Suprapubic skin (tissue), 4 donors: Measurements from ENCODE around the gene FNDC3A. TPM values are rescaled to one million over a fixed set of nuclear protein-coding genes. Genes with fewer than 3 reads are reported as not detected.
"Not testable (repeated sequence)": the region's sequence is repeated elsewhere in the genome, so short reads cannot be mapped to it uniquely, and the experiment has no call there.

Experiments used
- DNase-seq, 2 donors: peaks; one replicate each; pipeline ENCODE4 v3.0.0-alpha.2; 2019; ENCODE audit warnings: low spot score in 2 of 2
- H3K27ac ChIP-seq: fragments of 200-600 bp; sonication (generic); one replicate; pipeline ENCODE4 v1.5.1; 2019
- H3K27me3 ChIP-seq: fragments of 200-600 bp; sonication (generic); one replicate; pipeline ENCODE4 v1.5.1; 2019
- H3K36me3 ChIP-seq: fragments of 200-600 bp; sonication (generic); one replicate; pipeline ENCODE4 v1.5.1; 2019
- H3K4me1 ChIP-seq: fragments of 200-600 bp; sonication (generic); one replicate; pipeline ENCODE4 v1.5.1; 2019
- H3K4me3 ChIP-seq: fragments of 200-600 bp; sonication (generic); one replicate; pipeline ENCODE4 v1.5.1; 2019; ENCODE audit warnings: mild to moderate bottlenecking
- H3K9me3 ChIP-seq: fragments of 200-600 bp; sonication (generic); one replicate; pipeline ENCODE4 v1.5.1; 2019
- EP300 ChIP-seq: sonication (generic); formaldehyde crosslinking; IDR thresholded peaks from one replicate; pipeline ENCODE4 v1.6.1; 2017; ENCODE audit warnings: antibody characterized with exemption
- POLR2A ChIP-seq, 2 donors: fragments of 450-650 bp; IDR thresholded peaks; one replicate each; pipeline ENCODE4 v1.6.1; 2017; ENCODE audit warnings: antibody characterized with exemption in 2 of 2, mild to moderate bottlenecking in 2 of 2, moderate library complexity in 2 of 2
- POLR2AphosphoS5 ChIP-seq, 3 donors: sonication (generic); formaldehyde crosslinking; IDR thresholded peaks; one replicate each; pipeline ENCODE4 v1.6.1; 2017; ENCODE audit warnings: antibody characterized with exemption in 3 of 3
- WGBS: methylation state at CpG from one replicate; pipeline ENCODE4 v1.1.5; 2018; 5-methylcytosine and 5-hydroxymethylcytosine counted together
- total RNA-seq, 4 donors: library from RNA; depleted of rRNA; stranded (reverse); fragments of >200 nt; gene quantifications; one replicate each; pipeline ENCODE4 v1.1.0, GENCODE V29; 2016
- TF ChIP-seq, protein P1 (sequence below), 2 donors: fragments of 200-600 bp in 1 of 2; fragments of 450-650 bp in 1 of 2; sonication (generic) in 1 of 2; IDR thresholded peaks; one replicate each; pipeline ENCODE4 v1.5.1; 2016 to 2019; ENCODE audit warnings: antibody characterized with exemption in 2 of 2, mild to moderate bottlenecking in 1 of 2, moderate library complexity in 1 of 2

FNDC3A gene
- total RNA-seq, 4 donors from 2014 or later, result 19.9 to 30.7 (median 24.9) TPM

DNA sequence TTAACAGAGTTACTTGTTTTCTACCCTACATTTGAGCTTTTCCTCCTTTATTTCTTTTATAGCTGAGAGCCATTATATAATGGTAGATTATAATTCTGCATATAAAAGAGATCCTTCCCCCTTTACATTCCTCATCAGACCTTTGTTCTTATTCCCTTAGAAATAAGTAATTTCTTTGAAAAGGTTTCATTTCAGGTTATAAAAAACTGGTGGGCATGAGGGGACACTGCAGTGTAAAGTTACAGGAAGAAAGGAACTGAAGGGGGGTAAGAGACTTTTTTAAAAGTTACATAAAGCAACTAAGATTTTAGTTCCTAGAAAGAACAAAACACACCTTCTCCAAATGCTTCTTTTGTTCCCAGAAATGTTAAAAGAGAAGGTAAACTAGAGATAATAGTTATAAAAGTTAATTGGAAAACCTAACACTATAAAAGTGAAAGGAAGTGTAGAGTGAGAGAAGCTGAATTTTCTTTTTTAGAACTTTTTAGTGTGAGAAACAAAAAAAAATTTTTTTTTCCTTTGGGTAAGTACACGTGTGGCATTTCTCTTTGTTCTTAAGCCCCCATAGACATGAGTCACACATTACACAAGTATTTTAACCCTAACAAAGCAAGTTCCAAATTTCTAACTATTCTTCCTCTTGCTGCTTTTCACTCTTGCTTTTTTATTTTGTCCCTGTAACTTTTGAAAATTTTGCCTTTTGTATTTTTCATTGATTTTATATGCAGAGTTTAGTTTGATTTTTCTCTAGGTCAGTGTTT, 138.0 kb downstream of the FNDC3A start:
- Histone ChIP-seq H3K4me1 (peaks cover 36% of the 10 kb centered on the region), H3K27ac (no peak overlapping the region), H3K36me3 (peaks cover 27% of the 10 kb centered on the region), H3K4me3 (no peak overlapping the region), H3K9me3 (no peaks in the 10 kb centered on the region), H3K27me3 (no peaks in the 10 kb centered on the region)
- no peak for TF ChIP-seq POLR2AphosphoS5 (IDR thresholded peaks at IDR 0.05)
- TF ChIP-seq POLR2A (IDR thresholded peaks at IDR 0.05), result no peak
- TF ChIP-seq, protein P1, sequence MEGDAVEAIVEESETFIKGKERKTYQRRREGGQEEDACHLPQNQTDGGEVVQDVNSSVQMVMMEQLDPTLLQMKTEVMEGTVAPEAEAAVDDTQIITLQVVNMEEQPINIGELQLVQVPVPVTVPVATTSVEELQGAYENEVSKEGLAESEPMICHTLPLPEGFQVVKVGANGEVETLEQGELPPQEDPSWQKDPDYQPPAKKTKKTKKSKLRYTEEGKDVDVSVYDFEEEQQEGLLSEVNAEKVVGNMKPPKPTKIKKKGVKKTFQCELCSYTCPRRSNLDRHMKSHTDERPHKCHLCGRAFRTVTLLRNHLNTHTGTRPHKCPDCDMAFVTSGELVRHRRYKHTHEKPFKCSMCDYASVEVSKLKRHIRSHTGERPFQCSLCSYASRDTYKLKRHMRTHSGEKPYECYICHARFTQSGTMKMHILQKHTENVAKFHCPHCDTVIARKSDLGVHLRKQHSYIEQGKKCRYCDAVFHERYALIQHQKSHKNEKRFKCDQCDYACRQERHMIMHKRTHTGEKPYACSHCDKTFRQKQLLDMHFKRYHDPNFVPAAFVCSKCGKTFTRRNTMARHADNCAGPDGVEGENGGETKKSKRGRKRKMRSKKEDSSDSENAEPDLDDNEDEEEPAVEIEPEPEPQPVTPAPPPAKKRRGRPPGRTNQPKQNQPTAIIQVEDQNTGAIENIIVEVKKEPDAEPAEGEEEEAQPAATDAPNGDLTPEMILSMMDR (IDR thresholded peaks at IDR 0.05), result no peak
- no peak for TF ChIP-seq EP300
- no peak for DNase-seq
- WGBS, result 15% methylated on average over 1 of the region's 1 CpG

DNA sequence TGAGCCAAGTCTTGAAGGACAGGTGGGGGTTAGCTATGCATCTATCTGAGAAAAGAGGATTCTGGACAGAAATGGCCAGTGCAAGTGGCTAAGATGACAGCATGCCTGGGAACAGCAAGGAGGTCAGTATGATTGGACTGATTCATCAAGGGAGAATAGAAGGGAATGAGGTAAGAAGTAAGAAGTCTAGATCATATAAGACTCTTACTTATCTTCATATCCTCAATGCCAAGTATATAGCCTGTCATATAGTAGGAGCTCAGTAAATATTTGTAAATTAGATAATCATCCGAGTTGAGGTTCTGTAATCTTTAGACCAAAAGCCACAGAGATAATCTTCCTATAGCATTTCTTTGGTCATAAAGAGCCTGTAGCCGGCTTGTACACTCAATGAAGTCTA, 141.2 kb downstream of the FNDC3A start:
- no peak for DNase-seq
- no peak overlapping the region for H3K4me3 ChIP-seq
- peaks cover 34% of the 10 kb centered on the region for H3K36me3 ChIP-seq
- H3K9me3 ChIP-seq, result no peaks in the 10 kb centered on the region
- H3K27me3 ChIP-seq, result no peaks in the 10 kb centered on the region
- H3K27ac ChIP-seq, result no peak overlapping the region
- TF ChIP-seq POLR2AphosphoS5 (IDR thresholded peaks at IDR 0.05) (no peak), POLR2A (IDR thresholded peaks at IDR 0.05) (no peak), EP300 (no peak)
- TF ChIP-seq, protein P1 (IDR thresholded peaks at IDR 0.05), result no peak
- H3K4me1 ChIP-seq, result peaks cover 19% of the 10 kb centered on the region
- 96% methylated on average over 2 of the region's 2 CpGs for WGBS

DNA sequence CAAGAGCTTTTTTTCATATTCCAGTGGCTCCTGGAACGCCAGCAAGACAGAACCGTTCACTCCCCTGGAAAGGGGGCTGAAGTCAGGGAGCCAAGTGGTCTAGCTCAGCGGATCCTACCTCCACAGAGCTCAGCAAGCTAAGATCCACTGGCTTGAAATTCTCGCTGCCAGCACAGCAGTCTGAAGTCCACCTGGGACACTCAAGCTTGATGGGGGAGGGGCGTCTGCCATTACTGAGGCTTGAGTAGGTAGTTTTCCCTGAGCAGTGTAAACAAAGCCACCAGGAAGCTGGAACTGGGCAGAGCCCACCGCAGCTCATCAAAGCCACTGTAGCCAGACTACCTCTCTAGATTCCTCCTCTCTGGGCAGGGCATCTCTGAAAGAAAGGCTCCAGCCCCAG, 142.7 kb downstream of the FNDC3A start:
- DNase-seq, H3K4me1 ChIP-seq, H3K27me3 ChIP-seq, H3K9me3 ChIP-seq, H3K27ac ChIP-seq, H3K4me3 ChIP-seq: not testable (repeated sequence)
- peaks cover 34% of the 10 kb centered on the region for H3K36me3 ChIP-seq
- 96% methylated on average over 3 of the region's 6 CpGs for WGBS

DNA sequence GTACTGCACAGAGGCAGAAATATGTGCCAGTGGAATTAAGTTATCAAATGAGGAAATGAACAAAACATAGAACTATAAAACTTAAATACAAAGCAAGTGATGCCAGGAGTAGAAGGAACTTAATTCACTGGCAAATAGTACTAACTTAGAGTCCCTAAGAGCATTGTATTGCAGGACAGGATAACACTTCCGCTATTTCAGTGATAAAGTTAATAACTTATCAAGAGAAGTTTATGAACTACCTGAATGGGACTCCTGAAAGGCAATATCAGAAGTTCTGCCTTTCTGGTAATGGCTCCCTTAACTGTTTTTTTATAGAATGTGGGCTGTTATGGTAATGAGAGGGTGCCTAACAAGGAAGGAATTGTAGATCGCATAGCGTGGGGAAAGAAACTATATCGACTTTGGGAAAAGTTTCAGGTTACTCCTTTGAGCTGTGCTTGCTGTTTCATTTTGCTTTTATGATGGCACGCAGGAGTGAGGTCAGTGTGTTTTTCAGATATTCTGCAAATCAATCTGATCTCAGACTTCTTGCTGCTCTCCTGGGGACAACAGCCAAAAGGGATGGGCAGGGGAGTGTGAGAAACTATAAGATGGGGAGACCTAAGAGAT, 149.1 kb downstream of the FNDC3A start:
- no peak overlapping the region for H3K4me3 ChIP-seq
- H3K27ac ChIP-seq, result no peak overlapping the region
- no peak for DNase-seq
- 77% methylated on average over 5 of the region's 5 CpGs for whole genome bisulfite sequencing
- TF ChIP-seq EP300 (no peak), POLR2AphosphoS5 (IDR thresholded peaks at IDR 0.05) (no peak), POLR2A (IDR thresholded peaks at IDR 0.05) (no peak)
- TF ChIP-seq, protein P1 (IDR thresholded peaks at IDR 0.05), result no peak
- H3K36me3 ChIP-seq, result peaks cover 3% of the 10 kb centered on the region
- no peaks in the 10 kb centered on the region for H3K27me3 ChIP-seq
- peaks cover 5% of the 10 kb centered on the region for H3K9me3 ChIP-seq
- peaks cover 2% of the 10 kb centered on the region for H3K4me1 ChIP-seq

DNA sequence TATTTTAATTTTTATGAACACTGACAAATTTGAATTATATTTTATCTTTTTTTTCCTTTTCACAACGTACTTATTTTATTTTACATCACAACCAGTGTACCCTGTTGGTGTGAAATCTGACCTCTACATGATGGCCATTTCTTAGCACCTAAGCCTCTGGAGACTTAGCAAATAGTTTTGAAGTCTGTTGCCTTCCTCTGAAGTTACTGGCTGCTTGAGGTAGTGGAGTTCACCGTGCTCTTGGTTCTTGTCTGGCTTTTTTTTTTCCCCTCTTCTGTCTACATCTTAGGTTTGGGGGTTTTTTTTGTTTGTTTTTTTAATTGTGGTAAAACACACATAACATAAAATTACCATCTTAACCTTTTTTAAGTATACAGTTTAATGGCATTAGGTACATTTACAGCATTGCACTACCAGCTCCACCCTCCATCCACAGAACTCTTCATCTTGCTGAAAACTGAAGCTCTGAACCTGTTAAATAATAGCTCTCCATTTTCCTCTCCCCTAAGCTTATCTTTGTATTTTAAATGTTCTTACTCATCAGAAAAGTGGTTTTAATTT, 150.3 kb downstream of the FNDC3A start:
- Histone ChIP-seq H3K36me3 (peaks cover 7% of the 10 kb centered on the region), H3K4me3 (no peak overlapping the region), H3K27me3 (no peaks in the 10 kb centered on the region), H3K4me1 (peaks cover 2% of the 10 kb centered on the region), H3K27ac (no peak overlapping the region), H3K9me3 (peaks cover 5% of the 10 kb centered on the region)
- TF ChIP-seq EP300, result no peak
- TF ChIP-seq, protein P1 (IDR thresholded peaks at IDR 0.05), result no peak
- TF ChIP-seq POLR2AphosphoS5 (IDR thresholded peaks at IDR 0.05), result no peak
- no peak for TF ChIP-seq POLR2A (IDR thresholded peaks at IDR 0.05)
- DNase-seq, result no peak
- WGBS, result 42% methylated on average over 2 of the region's 2 CpGs
